ENCODE results near the gene FUT4. TPM values are rescaled to one million over a fixed set of nuclear protein-coding genes. Genes with fewer than 3 reads are reported as not detected.
"Not testable (repeated sequence)": the region's sequence is repeated elsewhere in the genome, so short reads cannot be mapped to it uniquely, and the experiment has no call there.

FUT4 gene
- 1 to 10 TPM; 2.0 to 2.9 (median 2.5) TPM for total RNA-seq
- polyA plus RNA-seq, result 1.2 TPM
- long read RNA-seq, donor 1, full-length matches to known transcripts, result 4 of 4 reads
- long read RNA-seq, donor 1, partial matches to known transcripts, result 0 of 4 reads
- long read RNA-seq, donor 1, other reads (novel, unspliced or antisense), result 0 of 4 reads
- long read RNA-seq, donor 2, full-length matches to known transcripts, result 3 of 3 reads
- long read RNA-seq, donor 2, partial matches to known transcripts, result 0 of 3 reads
- long read RNA-seq, donor 2, other reads (novel, unspliced or antisense), result 0 of 3 reads
- long read RNA-seq, donor 3, full-length matches to known transcripts, result 3 of 3 reads
- long read RNA-seq, donor 3, partial matches to known transcripts, result 0 of 3 reads
- long read RNA-seq, donor 3, other reads (novel, unspliced or antisense), result 0 of 3 reads
- long read RNA-seq, donor 4, full-length matches to known transcripts, result 1 of 1 reads
- long read RNA-seq, donor 4, partial matches to known transcripts, result 0 of 1 reads
- long read RNA-seq, donor 4, other reads (novel, unspliced or antisense), result 0 of 1 reads

- H3K4me3 ChIP-seq (ENCODE audit: low read length), result peak within 1 kb of the TSS; percentile 70
- intact Hi-C loops (cut with DNase I), result no loop called here
These were observed at the start of gene FUT4 for GRCh38 chr11:94543695-94544645. Gene FUT4, plus strand, starts transcription at chr11:94543921. Its CDS starts 213 bp downstream, at chr11:94544134.

GRCh38 chr11:94494126-94494680 lies 49.5 kb upstream of the FUT4 start:
- H3K4me3 ChIP-seq (ENCODE audit: low read length), result peak overlapping the region; percentile 87
- no peaks in the 10 kb centered on the region for H3K27me3 ChIP-seq (ENCODE audit: control insufficient read depth, insufficient read depth)
- 4% methylated on average over 19 of the region's 19 CpGs for WGBS
- peak; percentile 79 to 81 for ATAC-seq
- no peaks in the 10 kb centered on the region for H3K4me1 ChIP-seq (ENCODE audit: control insufficient read depth, insufficient read depth, low read length)
- intact Hi-C loops (cut with DNase I), result no loop called here
- no peak for DNase-seq
- H3K9me3 ChIP-seq (ENCODE audit: control insufficient read depth, low read length), result no peaks in the 10 kb centered on the region
- peak overlapping the region; percentile 54 for H3K27ac ChIP-seq (ENCODE audit: low read length)

More at GRCh38 chr11:94543695-94544645, at the start of gene FUT4:
- Histone ChIP-seq H3K9me3 (ENCODE audit: control insufficient read depth, low read length) (no peaks in the 10 kb centered on the region), H3K27me3 (ENCODE audit: control insufficient read depth, insufficient read depth) (no peaks in the 10 kb centered on the region), H3K4me1 (ENCODE audit: control insufficient read depth, insufficient read depth, low read length) (peaks cover 2% of the 10 kb centered on the region), H3K27ac (ENCODE audit: low read length) (peak within 1 kb of the TSS; percentile 95)
- WGBS, result under 1% methylated on average over 109 of the region's 109 CpGs
- peak; percentile 91 to 96 (median 95) for DNase-seq
- peak; percentile 95 for ATAC-seq

GRCh38 chr11:94500181-94500580 lies 43.5 kb upstream of the FUT4 start:
- no peaks in the 10 kb centered on the region for H3K4me1 ChIP-seq (ENCODE audit: control insufficient read depth, insufficient read depth, low read length)
- WGBS, result 90% methylated on average over 2 of the region's 2 CpGs
- no peaks in the 10 kb centered on the region for H3K9me3 ChIP-seq (ENCODE audit: control insufficient read depth, low read length)
- no peak overlapping the region for H3K4me3 ChIP-seq (ENCODE audit: low read length)
- no peaks in the 10 kb centered on the region for H3K27me3 ChIP-seq (ENCODE audit: control insufficient read depth, insufficient read depth)
- DNase-seq (no peak), ATAC-seq (no peak)
- intact Hi-C loops (cut with DNase I), result no loop called here
- H3K27ac ChIP-seq (ENCODE audit: low read length), result no peak overlapping the region

- Histone ChIP-seq H3K9me3 (ENCODE audit: control insufficient read depth, low read length) (no peaks in the 10 kb centered on the region), H3K4me3 (ENCODE audit: low read length) (no peak overlapping the region), H3K27ac (ENCODE audit: low read length) (no peak overlapping the region), H3K27me3 (ENCODE audit: control insufficient read depth, insufficient read depth) (no peaks in the 10 kb centered on the region), H3K4me1 (ENCODE audit: control insufficient read depth, insufficient read depth, low read length) (no peaks in the 10 kb centered on the region)
- no peak for ATAC-seq
- intact Hi-C loops (cut with DNase I), result no loop called here
- WGBS, result 76% methylated on average over 2 of the region's 2 CpGs
- DNase-seq, result no peak
These were observed 42.2 kb upstream of the FUT4 start for GRCh38 chr11:94501522-94501921.

- Histone ChIP-seq H3K4me1 (ENCODE audit: control insufficient read depth, insufficient read depth, low read length) (no peaks in the 10 kb centered on the region), H3K9me3 (ENCODE audit: control insufficient read depth, low read length) (no peaks in the 10 kb centered on the region), H3K27ac (ENCODE audit: low read length) (no peak overlapping the region), H3K4me3 (ENCODE audit: low read length) (no peak overlapping the region), H3K27me3 (ENCODE audit: control insufficient read depth, insufficient read depth) (no peaks in the 10 kb centered on the region)
- ATAC-seq, result no peak
- intact Hi-C loops (cut with DNase I), result no loop called here
- WGBS, result 19% methylated on average over 3 of the region's 3 CpGs
- no peak for DNase-seq
These were observed 38.9 kb upstream of the FUT4 start for GRCh38 chr11:94504689-94505293.

- intact Hi-C loops (cut with DNase I); DNase-seq: not testable (repeated sequence)
- WGBS, result 83% methylated on average over 5 of the region's 5 CpGs
These were observed 37.2 kb upstream of the FUT4 start for GRCh38 chr11:94506513-94506912.

GRCh38 chr11:94507485-94507884 lies 36.2 kb upstream of the FUT4 start:
- Histone ChIP-seq H3K27me3 (ENCODE audit: control insufficient read depth, insufficient read depth) (no peaks in the 10 kb centered on the region), H3K4me1 (ENCODE audit: control insufficient read depth, insufficient read depth, low read length) (no peaks in the 10 kb centered on the region), H3K4me3 (ENCODE audit: low read length) (no peak overlapping the region), H3K27ac (ENCODE audit: low read length) (no peak overlapping the region), H3K9me3 (ENCODE audit: control insufficient read depth, low read length) (no peaks in the 10 kb centered on the region)
- DNase-seq, result no peak
- WGBS, result 70% methylated on average over 4 of the region's 4 CpGs
- no peak for ATAC-seq
- intact Hi-C loops (cut with DNase I), result no loop called here

More at GRCh38 chr11:94506513-94506912, 37.2 kb upstream of the FUT4 start:
- ATAC-seq; H3K4me1 ChIP-seq (ENCODE audit: control insufficient read depth, insufficient read depth, low read length); H3K9me3 ChIP-seq (ENCODE audit: control insufficient read depth, low read length); H3K4me3 ChIP-seq (ENCODE audit: low read length); H3K27me3 ChIP-seq (ENCODE audit: control insufficient read depth, insufficient read depth); H3K27ac ChIP-seq (ENCODE audit: low read length): not testable (repeated sequence)

- ATAC-seq, result peak; percentile 93 to 96
- Histone ChIP-seq H3K9me3 (ENCODE audit: control insufficient read depth, low read length) (no peaks in the 10 kb centered on the region), H3K27ac (ENCODE audit: low read length) (no peak within 1 kb of the TSS), H3K27me3 (ENCODE audit: control insufficient read depth, insufficient read depth) (no peaks in the 10 kb centered on the region), H3K4me1 (ENCODE audit: control insufficient read depth, insufficient read depth, low read length) (no peaks in the 10 kb centered on the region), H3K4me3 (ENCODE audit: low read length) (peak within 1 kb of the TSS; percentile 72)
- intact Hi-C loops (cut with DNase I), result no loop called here
- WGBS, result 17% methylated on average over 53 of the region's 53 CpGs
- peak; percentile 70 to 87 (median 87) for DNase-seq
These were observed 31.6 kb upstream of the FUT4 start, which contains the start of gene C11orf97 for GRCh38 chr11:94511932-94512781. Gene C11orf97, plus strand, starts transcription at chr11:94512461. Its CDS starts 68 bp downstream, at chr11:94512529.

GRCh38 chr11:94513091-94513490 lies 30.6 kb upstream of the FUT4 start:
- Histone ChIP-seq H3K4me3 (ENCODE audit: low read length) (no peak overlapping the region), H3K27ac (ENCODE audit: low read length) (no peak overlapping the region), H3K27me3 (ENCODE audit: control insufficient read depth, insufficient read depth) (no peaks in the 10 kb centered on the region), H3K4me1 (ENCODE audit: control insufficient read depth, insufficient read depth, low read length) (no peaks in the 10 kb centered on the region), H3K9me3 (ENCODE audit: control insufficient read depth, low read length) (no peaks in the 10 kb centered on the region)
- DNase-seq (no peak), ATAC-seq (peak in 1 of 2 donors; percentile 22)
- intact Hi-C loops (cut with DNase I), result no loop called here
- WGBS, result 61% methylated on average over 2 of the region's 2 CpGs

Measured in right cardiac atrium (tissue), 5 donors.